HFFc6 (cell line): ENCODE measurements around the gene SHISA9. TPM values are rescaled to one million over a fixed set of nuclear protein-coding genes. Genes with fewer than 3 reads are reported as not detected.
"Not testable (repeated sequence)": the region's sequence is repeated elsewhere in the genome, so short reads cannot be mapped to it uniquely, and the experiment has no call there.

Experiments
- DNase-seq: peaks from one replicate; pipeline ENCODE4 v3.0.0-alpha.2; 2018
- H3K27ac Mint-ChIP-seq: 2 replicates; pipeline ENCODE4 v1.8.0; 2020; ENCODE audit warnings: mild to moderate bottlenecking, mixed read lengths
- H3K27me3 Mint-ChIP-seq: 2 replicates; pipeline ENCODE4 v1.8.0; 2021; ENCODE audit warnings: mild to moderate bottlenecking, moderate library complexity, mixed read lengths; ENCODE audit not compliant: insufficient read depth
- H3K36me3 Mint-ChIP-seq: 2 replicates; pipeline ENCODE4 v1.8.0; 2021; ENCODE audit warnings: low read depth, mixed read lengths
- H3K4me1 Mint-ChIP-seq: 2 replicates; pipeline ENCODE4 v1.8.0; 2020; ENCODE audit warnings: low read depth, mixed read lengths
- H3K4me3 Mint-ChIP-seq: 2 replicates; pipeline ENCODE4 v1.8.0; 2020; ENCODE audit warnings: mild to moderate bottlenecking, moderate library complexity, mixed read lengths
- H3K9me3 Mint-ChIP-seq: 2 replicates; pipeline ENCODE4 v1.8.0; 2020; ENCODE audit warnings: mild to moderate bottlenecking, mixed read lengths
- CTCF ChIP-seq: fragments of 200-600 bp; sonication (generic); IDR thresholded peaks from 2 replicates; pipeline ENCODE4 v1.5.0; 2021; ENCODE audit warnings: antibody characterized with exemption, mild to moderate bottlenecking
- total RNA-seq, 6 experiments: library from RNA; stranded (reverse); fragmentation: NEBNext Ultra II Directional; extraction: Animal tissue kit (Norgen Biotek cat#: 25700); gene quantifications; 2 replicates in 1 of 6; 3 replicates in 5 of 6; pipeline ENCODE4 v1.2.3, GENCODE V29; 2021

Gene SHISA9
- total RNA-seq, 6 experiments from 2014 or later: not detected

GRCh38 chr16:12917653-12918052 lies 16.3 kb downstream of the SHISA9 start:
- peaks cover 8% of the 10 kb centered on the region; the same call in 1 of the 2 replicates for H3K27me3 Mint-ChIP-seq
- no peaks in the 10 kb centered on the region for H3K9me3 Mint-ChIP-seq
- no peaks in the 10 kb centered on the region for H3K36me3 Mint-ChIP-seq
- DNase-seq: peak; percentile 72
- peaks cover 24% of the 10 kb centered on the region for H3K4me1 Mint-ChIP-seq
- no peak for TF ChIP-seq CTCF
- H3K27ac Mint-ChIP-seq: peak overlapping the region; percentile 40; the same call in 1 of the 2 replicates
- no peak overlapping the region for H3K4me3 Mint-ChIP-seq

DNA sequence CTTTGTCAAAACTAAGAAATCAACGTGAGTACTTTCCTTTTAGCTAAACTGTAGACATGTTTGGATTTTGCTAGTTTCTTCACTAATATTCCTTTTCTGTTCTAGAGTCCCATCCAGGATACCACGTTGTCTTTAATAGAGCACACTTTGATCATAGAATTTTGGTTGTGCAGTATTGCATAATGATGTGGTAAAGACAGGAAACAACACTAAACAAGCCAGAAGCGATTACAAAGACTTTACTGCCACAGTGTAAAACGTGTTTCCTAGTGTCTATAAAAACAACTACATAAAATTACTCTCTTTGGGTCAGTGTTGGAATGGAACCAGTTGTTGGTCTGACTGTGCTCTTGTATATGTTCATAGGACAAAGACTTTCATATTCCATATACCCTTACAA lies 19.3 kb downstream of the SHISA9 start:
- Mint-ChIP-seq H3K9me3 (no peaks in the 10 kb centered on the region), H3K4me3 (no peak overlapping the region), H3K4me1 (peaks cover 24% of the 10 kb centered on the region), H3K36me3 (no peaks in the 10 kb centered on the region), H3K27ac (no peak overlapping the region), H3K27me3 (peaks cover 2% of the 10 kb centered on the region)
- no peak for DNase-seq
- TF ChIP-seq CTCF: no peak

GRCh38 chr16:12923640-12924039 lies 22.2 kb downstream of the SHISA9 start:
- not testable (repeated sequence) for H3K36me3 Mint-ChIP-seq, H3K4me1 Mint-ChIP-seq, H3K4me3 Mint-ChIP-seq, DNase-seq, H3K9me3 Mint-ChIP-seq, H3K27ac Mint-ChIP-seq, H3K27me3 Mint-ChIP-seq

DNA sequence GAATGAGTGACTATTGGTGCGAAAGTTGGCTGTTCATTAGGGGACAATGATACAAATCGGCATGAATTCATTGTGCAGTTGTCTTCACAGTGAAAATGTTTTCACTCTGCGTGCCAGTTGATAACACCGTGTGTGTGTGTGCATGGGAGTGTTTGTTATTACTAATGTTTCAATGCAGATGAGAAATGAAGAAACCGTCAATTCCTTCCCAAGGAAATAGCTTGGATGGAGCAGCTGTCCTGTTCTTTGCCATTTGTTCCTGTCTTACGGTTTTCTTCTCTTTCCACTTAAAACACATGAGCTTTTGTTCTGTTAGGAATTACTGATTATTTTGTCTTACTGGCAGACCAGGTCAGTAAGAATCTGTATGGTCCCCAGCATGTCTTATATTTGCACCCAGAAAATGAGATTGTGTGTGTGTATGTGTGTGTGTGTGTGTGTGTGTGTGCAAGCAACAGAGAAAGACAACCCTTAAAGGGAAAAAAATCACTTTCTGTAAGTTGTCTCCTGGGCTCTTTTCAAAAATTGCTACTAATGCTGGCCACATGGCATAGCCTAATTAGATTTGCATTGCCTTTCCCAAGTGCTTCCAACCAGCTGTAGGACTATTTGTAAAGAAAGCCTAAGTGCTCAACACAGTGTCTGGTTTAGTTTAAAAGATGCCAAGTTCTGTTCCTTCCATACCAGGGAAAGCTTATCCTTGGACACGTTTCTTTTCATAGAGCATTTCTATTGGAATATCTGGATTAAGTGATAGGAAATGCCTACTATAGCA lies 23.8 kb downstream of the SHISA9 start:
- Mint-ChIP-seq H3K4me3 (no peak overlapping the region), H3K4me1 (no peaks in the 10 kb centered on the region), H3K27me3 (peaks cover 7% of the 10 kb centered on the region), H3K36me3 (no peaks in the 10 kb centered on the region), H3K27ac (no peak overlapping the region), H3K9me3 (no peaks in the 10 kb centered on the region)
- TF ChIP-seq CTCF: no peak
- DNase-seq: no peak

DNA sequence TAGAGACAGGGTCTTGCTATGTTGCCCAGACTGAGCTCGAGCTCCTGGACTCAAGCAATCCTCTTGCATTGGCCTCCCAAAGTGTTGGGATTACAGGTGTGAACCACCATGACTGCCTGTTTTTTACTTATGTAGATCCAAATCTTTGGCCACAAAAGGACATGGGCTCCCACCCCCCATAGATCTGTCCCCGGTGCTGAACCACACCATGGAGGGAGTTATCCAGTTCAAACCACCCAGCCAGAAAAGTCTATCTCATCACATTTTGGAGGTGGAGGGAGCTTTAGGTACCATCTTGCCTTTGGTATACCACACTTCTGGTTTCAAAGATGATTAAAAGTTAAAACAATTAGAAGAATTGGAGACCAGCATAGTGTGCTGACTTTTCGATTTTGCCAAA lies 26.2 kb downstream of the SHISA9 start:
- Mint-ChIP-seq H3K4me1 (no peaks in the 10 kb centered on the region), H3K27me3 (peaks cover 7% of the 10 kb centered on the region), H3K9me3 (no peaks in the 10 kb centered on the region), H3K4me3 (no peak overlapping the region), H3K27ac (no peak overlapping the region), H3K36me3 (no peaks in the 10 kb centered on the region)
- TF ChIP-seq CTCF: no peak
- DNase-seq: no peak

GRCh38 chr16:12930881-12931280 lies 29.5 kb downstream of the SHISA9 start:
- no peaks in the 10 kb centered on the region for H3K36me3 Mint-ChIP-seq
- H3K4me3 Mint-ChIP-seq: no peak overlapping the region
- H3K27ac Mint-ChIP-seq: no peak overlapping the region
- DNase-seq: no peak
- no peak for TF ChIP-seq CTCF
- peaks cover 6% of the 10 kb centered on the region; the same call in 1 of the 2 replicates for H3K27me3 Mint-ChIP-seq
- H3K9me3 Mint-ChIP-seq: no peaks in the 10 kb centered on the region
- H3K4me1 Mint-ChIP-seq: no peaks in the 10 kb centered on the region
